Endothelial cell (in vitro differentiated cells): ENCODE measurements around the gene MEDAG. TPM values are rescaled to one million over a fixed set of nuclear protein-coding genes. Genes with fewer than 3 reads are reported as not detected.

Source experiments
- DNase-seq: peaks from one replicate; pipeline ENCODE4 v3.0.0; 2021; ENCODE audit warnings: low spot score
- H3K27ac Mint-ChIP-seq: one replicate; pipeline ENCODE4 v1.8.0; 2021; ENCODE audit warnings: mixed read lengths, inconsistent platforms; ENCODE audit not compliant: unreplicated experiment
- H3K27me3 Mint-ChIP-seq: one replicate; pipeline ENCODE4 v1.8.0; 2021; ENCODE audit warnings: mild to moderate bottlenecking, moderate library complexity, mixed read lengths, inconsistent platforms; ENCODE audit not compliant: unreplicated experiment
- H3K36me3 Mint-ChIP-seq: one replicate; pipeline ENCODE4 v1.8.0; 2021; ENCODE audit warnings: mild to moderate bottlenecking, low read depth, mixed read lengths, inconsistent platforms; ENCODE audit not compliant: unreplicated experiment
- H3K4me1 Mint-ChIP-seq: one replicate; pipeline ENCODE4 v1.8.0; 2021; ENCODE audit warnings: mild to moderate bottlenecking, mixed read lengths, inconsistent platforms; ENCODE audit not compliant: unreplicated experiment
- H3K4me3 Mint-ChIP-seq: one replicate; pipeline ENCODE4 v1.8.0; 2021; ENCODE audit warnings: mild to moderate bottlenecking, mixed read lengths, inconsistent platforms; ENCODE audit not compliant: unreplicated experiment
- H3K9me3 Mint-ChIP-seq: one replicate; pipeline ENCODE4 v1.8.0; 2021; ENCODE audit warnings: mixed read lengths, inconsistent platforms; ENCODE audit not compliant: unreplicated experiment
- CTCF ChIP-seq: fragments of 200-600 bp; sonication (generic); IDR thresholded peaks from one replicate; pipeline ENCODE4 v1.5.0; 2021; ENCODE audit warnings: antibody characterized with exemption; ENCODE audit not compliant: unreplicated experiment
- total RNA-seq: library from RNA; stranded (reverse); fragmentation: NEBNext Ultra II Directional; extraction: Animal tissue kit (Norgen Biotek cat#: 25700); gene quantifications from one replicate; pipeline ENCODE4 v1.2.1, GENCODE V29; 2021; ENCODE audit not compliant: unreplicated experiment

MEDAG gene
- total RNA-seq, 1 donor from 2014 or later, result 0.77 TPM

- Mint-ChIP-seq H3K27me3 (peaks cover 8% of the 10 kb centered on the region), H3K4me1 (peaks cover 22% of the 10 kb centered on the region), H3K36me3 (no peaks in the 10 kb centered on the region), H3K9me3 (no peaks in the 10 kb centered on the region), H3K27ac (peak overlapping the region; percentile 61), H3K4me3 (no peak overlapping the region)
- TF ChIP-seq CTCF, result no peak
- DNase-seq, result no peak
Observed at GRCh38 chr13:30872276-30872594, 33.8 kb upstream of the MEDAG start.

DNA sequence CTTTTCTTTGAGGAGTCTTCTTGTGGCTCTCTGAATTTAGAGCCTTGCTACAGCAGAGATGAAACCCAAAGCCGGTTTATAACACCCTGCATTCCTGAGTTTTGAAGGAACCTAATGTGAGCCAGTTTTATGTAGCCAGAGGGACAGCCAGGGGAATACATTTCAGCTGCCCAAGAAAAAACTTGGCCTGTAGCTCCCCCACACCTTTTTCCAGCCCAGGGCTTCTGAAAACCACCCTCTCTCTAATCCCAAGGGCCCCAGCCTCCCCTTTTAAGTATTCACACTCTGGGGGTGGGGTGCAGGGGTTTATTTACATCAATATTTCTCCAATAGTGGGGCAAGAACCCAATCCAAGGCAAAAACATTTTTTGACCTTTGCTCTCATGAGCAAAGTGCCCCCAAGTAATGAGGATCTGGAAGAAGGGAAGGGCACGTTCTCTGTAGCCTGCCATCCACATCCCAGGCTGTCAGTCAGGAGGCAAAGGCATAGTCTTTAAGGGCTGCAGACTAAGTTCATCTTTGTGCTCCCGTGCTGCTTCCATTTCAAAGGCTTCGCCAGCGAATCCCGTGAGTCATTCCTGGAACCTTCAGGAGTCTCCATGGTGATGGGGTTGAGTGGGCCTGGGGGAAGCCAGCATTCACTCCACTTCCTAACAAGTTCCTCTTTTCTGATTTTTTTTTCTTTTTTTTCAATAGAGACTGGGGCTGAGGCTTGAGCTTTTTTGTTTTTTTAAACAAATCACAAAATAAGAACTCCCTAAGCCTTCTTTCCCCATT lies 33.2 kb upstream of the MEDAG start:
- peaks cover 8% of the 10 kb centered on the region for H3K27me3 Mint-ChIP-seq
- H3K4me3 Mint-ChIP-seq, result no peak overlapping the region
- H3K4me1 Mint-ChIP-seq, result peaks cover 22% of the 10 kb centered on the region
- H3K27ac Mint-ChIP-seq, result peak overlapping the region; percentile 89
- H3K36me3 Mint-ChIP-seq, result no peaks in the 10 kb centered on the region
- TF ChIP-seq CTCF, result no peak
- H3K9me3 Mint-ChIP-seq, result no peaks in the 10 kb centered on the region
- peak; percentile 37 for DNase-seq

- no peak for TF ChIP-seq CTCF
- peaks cover 22% of the 10 kb centered on the region for H3K4me1 Mint-ChIP-seq
- H3K27me3 Mint-ChIP-seq, result peaks cover 8% of the 10 kb centered on the region
- H3K9me3 Mint-ChIP-seq, result no peaks in the 10 kb centered on the region
- no peaks in the 10 kb centered on the region for H3K36me3 Mint-ChIP-seq
- DNase-seq, result peak; percentile 29
- no peak overlapping the region for H3K4me3 Mint-ChIP-seq
- H3K27ac Mint-ChIP-seq, result peak overlapping the region; percentile 89
Observed at GRCh38 chr13:30873499-30873898, 32.6 kb upstream of the MEDAG start.

GRCh38 chr13:30874111-30874510 lies 32.0 kb upstream of the MEDAG start:
- TF ChIP-seq CTCF, result no peak
- no peak overlapping the region for H3K4me3 Mint-ChIP-seq
- H3K9me3 Mint-ChIP-seq, result no peaks in the 10 kb centered on the region
- no peak for DNase-seq
- H3K4me1 Mint-ChIP-seq, result peaks cover 22% of the 10 kb centered on the region
- no peaks in the 10 kb centered on the region for H3K36me3 Mint-ChIP-seq
- H3K27me3 Mint-ChIP-seq, result peaks cover 5% of the 10 kb centered on the region
- H3K27ac Mint-ChIP-seq, result peak overlapping the region; percentile 42

GRCh38 chr13:30874561-30874960 lies 31.5 kb upstream of the MEDAG start:
- Mint-ChIP-seq H3K4me1 (peaks cover 20% of the 10 kb centered on the region), H3K36me3 (no peaks in the 10 kb centered on the region), H3K4me3 (no peak overlapping the region), H3K27me3 (peaks cover 5% of the 10 kb centered on the region), H3K27ac (no peak overlapping the region), H3K9me3 (no peaks in the 10 kb centered on the region)
- TF ChIP-seq CTCF, result no peak
- DNase-seq, result no peak
